ENCODE results near the gene SPIRE2. TPM values are rescaled to one million over a fixed set of nuclear protein-coding genes. Genes with fewer than 3 reads are reported as not detected.
"Not testable (repeated sequence)": the region's sequence is repeated elsewhere in the genome, so short reads cannot be mapped to it uniquely, and the experiment has no call there.

The SPIRE2 gene
- total RNA-seq, 1 experiment from 2014 or later = 2.3 TPM

DNA sequence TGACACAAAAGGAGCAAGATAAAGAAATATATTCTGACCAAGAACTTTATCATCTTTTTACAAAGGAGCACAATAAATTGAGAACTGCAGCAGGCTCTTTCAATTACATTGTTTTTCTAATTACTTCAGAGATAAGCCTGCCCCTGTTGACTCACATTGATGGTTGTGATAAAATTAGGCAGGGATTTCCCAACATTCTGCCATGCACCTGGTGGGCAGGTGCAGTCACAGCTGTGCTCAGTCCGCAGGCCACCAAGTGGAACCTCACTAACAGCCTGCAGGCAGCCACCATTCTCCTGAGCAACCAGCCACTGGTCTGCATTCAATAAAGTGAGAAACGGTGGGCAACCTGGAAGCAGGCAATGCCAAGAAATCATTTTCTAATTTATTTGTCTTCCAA lies 17.0 kb upstream of the SPIRE2 start:
- no peak for DNase-seq (ENCODE audit: low read depth)

DNA sequence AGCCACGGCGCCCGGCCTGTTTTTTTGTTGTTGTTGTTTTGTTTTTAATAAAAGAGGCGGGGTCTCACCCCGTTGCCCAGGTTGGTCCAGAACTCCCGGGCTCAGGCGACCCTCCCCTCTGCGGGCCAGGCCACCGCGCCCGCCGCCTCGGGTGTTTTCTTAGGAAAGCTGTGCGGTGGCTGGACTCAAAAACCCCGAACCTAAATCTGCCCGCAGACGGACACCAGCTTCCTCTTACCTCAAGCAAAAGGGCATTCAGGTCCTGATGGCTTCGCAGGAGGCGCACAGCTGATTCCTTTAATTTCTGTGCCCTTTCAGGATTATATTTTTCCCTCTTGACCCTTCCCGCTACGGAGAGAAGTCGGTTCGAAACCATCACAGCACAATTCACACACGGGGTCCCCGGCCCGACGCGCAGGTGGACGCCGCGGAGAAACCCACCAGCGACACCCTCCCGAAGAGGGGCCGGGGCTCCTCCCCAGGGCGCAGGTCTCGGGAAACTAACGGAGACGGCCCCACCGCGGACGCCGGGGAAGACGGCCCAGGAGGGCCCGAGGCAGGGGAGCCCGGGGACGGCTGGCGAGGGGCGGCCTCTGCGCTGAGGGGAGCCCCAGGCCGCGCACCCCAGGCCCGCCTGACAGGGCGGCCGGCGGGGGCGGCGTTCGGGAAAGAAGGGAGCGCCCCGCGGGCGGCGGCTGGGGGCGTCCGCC lies 12.5 kb upstream of the SPIRE2 start:
- DNase-seq (ENCODE audit: low read depth) = peak; percentile 31

DNA sequence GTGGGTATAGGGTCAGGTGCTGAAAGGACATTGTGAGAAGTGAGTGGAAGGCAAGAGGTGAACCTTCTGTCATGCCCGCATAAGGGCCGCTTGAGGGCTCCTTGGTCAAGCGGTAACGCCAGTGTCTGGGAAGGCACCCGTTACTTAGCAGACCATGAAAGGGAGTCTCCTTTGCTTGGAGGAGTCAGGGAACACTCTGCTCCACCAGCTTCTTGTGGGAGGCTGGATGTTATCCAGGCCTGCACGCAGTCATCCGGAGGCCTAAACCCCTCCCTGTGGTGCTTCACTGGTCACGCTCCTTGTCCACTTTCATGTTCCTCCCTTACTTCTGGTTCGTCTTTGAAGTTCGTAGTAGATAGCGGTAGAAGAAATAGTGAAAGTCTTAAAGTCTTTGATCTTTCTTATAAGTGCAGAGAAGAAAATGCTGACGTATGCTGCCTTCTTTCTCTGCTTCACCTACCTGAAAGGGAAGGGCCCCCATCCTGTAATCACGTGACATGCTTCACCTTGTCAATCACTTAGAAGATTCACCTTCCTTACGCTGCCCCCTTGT lies 9.3 kb upstream of the SPIRE2 start:
- not testable (repeated sequence) for DNase-seq (ENCODE audit: low read depth)

DNA sequence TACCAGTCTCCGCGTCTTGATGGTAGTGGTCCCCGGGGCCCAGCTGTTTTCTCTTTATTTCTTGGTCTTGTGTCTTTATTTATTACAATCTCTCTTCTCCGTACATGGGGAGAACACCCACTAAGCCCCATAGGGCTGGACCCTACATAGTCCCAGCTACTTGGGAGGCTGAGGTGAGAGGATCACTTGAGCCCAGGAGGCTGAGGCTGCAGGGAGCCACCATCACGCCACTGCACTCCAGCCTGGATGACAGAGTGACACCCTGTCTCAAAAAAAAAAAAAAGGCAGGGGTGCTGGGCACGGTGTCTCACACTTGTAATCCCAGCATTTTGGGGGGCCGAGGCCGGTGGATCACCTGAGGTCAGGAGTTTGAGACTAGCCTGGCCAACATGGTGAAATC lies 8.8 kb upstream of the SPIRE2 start:
- DNase-seq (ENCODE audit: low read depth) = not testable (repeated sequence)

DNA sequence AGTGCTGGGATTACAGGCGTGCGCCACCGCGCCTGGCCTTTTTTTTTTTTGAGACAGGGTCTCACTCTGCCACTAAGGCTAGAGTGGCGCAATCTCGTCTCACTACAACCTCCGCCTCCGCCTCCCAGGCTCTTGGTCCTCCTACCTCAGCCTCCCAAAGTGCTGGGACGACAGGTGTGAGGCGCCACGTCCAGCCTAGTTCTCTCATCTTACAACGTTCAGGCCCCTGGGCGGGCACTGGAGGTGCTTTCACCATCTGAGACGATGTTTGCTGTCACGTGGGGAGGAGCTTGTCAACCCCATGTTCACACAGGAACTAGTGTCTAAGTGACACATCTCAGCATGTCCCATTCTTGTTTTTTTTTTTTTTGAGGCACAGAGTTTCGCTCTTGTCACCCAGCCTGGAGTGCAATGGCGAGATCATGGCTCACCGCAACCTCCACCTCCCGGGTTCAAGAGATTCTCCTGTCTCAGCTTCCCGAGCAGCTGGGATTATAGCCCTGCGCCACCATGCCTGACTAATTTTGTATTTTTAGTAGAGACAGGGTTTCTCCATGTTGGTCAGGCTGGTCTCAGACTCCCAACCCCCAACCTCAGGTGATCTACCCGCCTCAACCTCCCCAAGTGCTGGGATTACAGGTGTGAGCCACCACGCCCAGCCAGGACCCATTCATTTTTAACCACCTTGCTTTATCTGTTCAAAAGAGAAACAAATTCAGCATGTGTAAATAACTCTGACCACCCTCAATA lies 6.7 kb upstream of the SPIRE2 start:
- DNase-seq (ENCODE audit: low read depth) = no peak

DNA sequence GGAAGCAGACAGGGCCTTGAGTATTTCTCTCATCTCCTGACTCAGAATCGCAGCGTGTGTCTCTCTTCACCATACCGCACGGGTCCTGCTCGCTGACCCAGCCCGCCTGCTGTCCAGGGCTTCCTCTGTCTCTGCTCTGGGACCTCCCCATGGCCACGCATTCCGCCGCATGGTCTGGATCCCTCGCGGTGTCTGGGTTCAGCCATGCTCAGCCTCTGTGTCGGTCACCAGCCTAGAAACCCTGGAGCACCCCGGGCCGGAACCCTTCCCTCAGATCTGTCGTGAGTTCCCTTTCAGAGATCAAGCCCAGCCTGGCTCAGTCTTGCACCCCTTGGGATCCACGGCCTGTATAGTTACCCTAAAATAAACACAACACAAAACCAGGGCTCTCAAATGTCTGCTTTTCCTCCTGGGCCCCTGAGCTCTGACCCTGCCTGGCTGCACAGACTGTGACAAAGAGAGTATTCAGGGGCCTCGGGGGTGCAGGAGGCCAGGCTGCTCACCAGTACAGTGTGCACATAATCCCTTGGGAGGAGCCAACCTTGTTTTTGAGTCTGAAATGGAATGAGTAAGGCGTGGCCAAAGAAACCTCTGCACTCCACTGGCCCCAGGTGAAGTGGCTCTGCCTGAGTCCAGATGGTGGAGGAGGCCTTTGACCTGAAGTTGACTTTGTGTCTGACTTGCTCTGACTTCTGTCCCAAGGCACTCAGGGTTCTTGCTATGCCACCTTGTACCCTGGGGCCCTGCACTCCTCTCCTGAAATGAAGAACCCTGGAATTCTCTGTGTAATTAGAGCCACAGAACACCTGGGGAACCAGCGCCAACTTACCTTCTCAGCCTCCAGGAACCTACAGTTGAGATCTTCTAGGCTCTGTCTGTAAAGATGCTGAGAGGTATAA lies 5.8 kb upstream of the SPIRE2 start:
- DNase-seq (ENCODE audit: low read depth) = no peak

DNA sequence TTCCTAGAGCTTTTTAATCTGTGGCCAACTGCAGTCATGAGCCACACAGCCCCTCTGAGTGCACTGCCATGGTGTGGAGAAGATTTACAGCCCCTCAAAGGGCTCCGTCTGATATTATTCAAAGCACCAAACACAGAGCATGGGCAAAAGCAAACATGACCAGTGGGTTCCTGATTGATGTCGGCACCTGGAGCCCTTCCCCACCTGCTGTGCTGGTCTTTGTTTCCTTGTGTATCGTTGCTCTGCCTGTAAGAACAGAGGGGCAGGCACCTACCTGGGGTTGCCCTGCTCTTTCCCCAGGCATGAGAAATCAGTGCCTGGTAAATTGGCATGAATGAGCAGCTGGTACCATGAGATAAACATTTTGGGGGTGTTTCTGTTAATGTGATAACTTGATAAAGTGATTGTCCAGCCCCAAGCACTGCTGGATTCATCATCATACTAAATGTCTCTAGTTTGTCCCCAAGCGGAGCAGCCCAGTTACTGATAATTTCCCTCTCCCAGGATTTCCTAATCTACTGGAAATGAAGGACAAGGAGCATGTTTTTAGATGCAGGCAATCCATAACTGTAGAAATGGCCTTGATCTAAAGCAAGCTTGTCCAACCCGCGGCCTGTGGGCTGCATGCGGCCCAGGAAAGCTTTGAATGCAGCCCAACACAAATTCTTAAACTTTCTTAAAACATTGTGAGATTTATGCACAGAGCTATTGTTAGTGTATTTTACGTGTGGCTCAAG lies 5.0 kb upstream of the SPIRE2 start:
- DNase-seq (ENCODE audit: low read depth) = no peak

DNA sequence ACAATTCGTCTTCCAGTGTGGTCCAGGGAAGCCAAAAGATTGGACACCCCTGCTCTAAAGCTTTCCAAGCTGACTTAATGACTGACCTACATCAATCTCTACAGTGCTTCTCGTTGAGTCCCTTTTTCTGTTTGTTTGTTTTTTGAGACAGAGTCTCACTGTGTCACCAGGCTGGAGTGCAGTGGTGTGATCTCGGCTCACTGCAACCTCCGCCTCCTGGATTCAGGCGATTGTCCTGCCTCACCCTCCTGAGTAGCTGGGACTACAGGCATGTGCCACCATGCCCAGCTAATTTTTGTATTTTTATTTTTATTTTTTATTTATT lies 4.5 kb upstream of the SPIRE2 start:
- not testable (repeated sequence) for DNase-seq (ENCODE audit: low read depth)

DNA sequence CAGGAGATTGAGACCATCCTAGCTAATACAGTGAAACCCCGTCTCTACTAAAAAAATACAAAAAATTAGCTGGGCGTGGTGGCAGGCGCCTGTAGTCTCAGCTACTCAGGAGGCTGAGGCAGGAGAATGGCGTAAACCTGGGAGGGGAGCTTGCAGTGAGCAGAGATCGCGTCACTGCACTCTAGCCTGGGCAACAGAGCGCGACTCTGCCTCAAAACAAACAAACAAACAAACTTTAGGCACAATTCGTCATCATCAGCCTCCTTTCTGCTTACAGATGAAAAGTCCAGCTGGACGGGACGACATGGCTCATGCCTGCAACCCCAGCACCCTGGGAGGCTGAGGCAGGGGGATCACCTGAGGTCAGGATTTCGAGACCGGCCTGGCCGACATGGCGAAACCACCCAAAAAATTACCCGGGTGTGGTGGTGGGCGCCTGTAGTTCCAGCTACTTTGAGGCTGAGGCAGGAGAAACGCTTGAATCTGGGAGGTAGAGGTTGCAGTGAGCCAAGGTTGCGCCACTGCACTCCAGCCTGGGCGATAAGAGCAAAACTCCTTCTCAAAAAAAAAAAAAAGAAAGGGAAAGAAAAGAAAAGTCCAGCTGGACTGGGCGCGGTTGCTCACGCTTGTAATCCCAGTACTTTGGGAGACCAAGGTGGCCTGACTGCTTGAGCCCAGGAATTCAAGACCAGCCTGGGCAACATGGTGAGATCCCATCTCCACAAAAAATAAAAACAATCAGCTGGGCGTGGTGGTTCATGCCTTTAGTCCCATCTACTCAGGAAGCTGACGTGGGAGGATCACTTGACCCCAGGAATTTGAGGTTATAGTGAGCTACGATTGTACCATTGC lies 1.5 kb upstream of the SPIRE2 start:
- peak; percentile 29 for DNase-seq (ENCODE audit: low read depth)

DNA sequence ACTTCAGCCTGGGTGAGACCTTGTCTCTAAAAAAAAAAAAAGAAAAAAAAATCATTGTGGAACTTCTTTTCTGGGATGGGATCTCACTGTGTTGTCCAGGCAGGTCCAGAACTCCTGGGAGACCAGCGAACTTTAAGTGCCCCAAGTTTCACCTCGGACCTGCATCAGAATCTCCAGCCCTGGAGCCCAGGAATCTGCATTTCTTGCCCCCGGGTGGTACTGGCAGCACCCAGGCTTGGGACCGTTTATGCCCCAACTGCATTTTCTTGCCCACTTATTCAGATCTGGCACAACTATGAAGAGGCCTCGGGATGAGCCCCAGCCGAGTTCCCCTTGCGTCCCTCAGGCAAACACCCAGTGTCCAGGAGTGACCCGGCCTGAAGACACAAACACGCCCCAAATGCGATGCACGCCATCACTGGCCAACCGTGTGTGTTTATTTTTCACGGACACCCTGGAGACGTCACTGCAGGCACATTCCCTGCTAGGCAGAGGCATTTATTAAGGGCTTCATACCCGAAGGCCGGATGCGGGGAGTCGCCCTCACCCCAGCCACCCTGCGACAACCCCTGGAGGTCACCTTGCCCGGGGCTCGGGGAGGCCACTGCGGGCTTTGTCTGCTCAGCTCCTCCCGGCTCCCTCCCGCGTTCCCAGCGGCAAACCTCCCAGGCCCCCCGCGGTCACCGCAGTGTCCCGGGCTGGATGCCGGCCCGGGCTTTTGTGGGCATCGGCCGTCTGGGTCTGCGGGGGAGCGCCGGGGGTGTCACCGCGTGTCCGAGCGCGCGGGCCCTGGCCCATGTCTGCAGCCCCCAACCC lies 684 bp upstream of the SPIRE2 start:
- DNase-seq (ENCODE audit: low read depth) = peak; percentile 91

DNA sequence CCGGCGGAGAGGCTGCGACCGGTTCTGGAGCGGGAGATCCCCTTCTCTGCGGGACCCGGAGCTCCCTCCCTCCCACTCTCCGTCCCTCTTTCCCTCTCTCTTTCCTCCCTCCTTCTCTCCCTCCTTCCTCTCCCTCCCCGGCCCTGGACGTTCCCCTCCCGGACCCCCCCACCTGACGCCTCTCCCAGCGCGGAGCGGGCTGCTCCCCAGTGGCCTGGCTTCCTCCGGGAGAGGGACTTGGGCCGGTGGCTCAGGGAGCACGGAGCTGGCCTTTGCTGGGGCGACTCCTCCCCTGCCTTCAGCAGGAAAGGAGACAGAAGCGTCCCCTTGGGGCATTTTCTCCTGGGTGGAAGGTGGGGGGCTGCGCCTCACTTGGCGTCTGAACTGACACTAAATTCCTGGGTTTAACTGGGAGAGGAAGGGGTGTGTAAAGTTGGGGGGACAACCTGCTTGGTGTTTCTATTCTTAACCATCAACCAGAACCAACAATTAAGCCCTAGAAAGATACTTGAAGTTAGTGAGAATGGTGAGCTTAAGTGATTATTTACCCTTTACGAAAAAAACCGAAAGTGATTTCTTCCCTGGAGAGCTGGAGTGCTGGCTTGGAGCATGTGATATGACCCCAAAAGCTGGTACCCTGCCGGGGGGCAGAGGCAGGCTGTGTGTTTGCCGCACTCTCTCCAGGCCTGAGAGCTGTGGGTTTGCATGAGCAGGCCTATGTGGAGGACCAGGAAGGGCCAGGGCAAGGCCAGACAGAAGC lies 775 bp downstream of the SPIRE2 start:
- peak; percentile 24 for DNase-seq (ENCODE audit: low read depth)

DNA sequence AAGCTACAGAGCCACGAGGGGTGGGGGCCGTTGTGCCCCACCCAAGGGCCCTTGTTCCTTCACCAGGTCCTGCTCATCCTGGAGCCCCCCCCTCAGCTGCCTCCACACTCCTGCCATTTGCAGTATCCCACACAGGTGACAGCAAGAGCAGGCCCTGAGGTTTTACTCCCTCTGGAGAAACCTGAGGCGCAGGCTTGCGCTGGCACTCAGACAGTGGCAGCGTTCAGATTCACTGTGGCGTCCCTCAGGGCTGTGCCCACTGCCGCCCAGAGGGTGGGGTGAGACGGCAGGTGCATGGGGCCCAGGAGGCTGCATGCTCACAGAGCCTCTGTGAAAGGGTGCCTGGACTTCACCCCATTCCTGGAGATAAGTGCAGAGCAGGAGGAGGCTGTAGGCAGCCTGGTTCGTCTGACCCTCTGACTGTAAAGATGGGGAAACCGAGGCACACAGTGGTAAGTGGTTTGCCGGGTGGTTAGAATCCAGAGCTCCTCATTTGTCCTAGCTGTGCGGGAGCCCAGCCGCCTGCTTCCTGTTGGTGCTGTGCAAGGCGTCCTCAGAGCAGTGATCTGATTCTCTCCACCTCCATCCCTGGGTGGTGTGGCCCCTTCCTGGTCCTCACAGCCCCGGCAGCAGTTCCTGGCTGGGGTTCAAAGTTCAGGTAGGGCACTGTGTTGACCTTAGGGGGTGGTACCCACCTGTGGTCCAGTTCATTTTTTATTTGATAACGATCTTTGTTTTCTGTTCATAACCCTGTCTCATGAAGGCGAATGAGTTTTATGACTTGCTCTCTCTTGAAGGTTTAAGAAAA lies 1.6 kb downstream of the SPIRE2 start:
- no peak for DNase-seq (ENCODE audit: low read depth)

DNA sequence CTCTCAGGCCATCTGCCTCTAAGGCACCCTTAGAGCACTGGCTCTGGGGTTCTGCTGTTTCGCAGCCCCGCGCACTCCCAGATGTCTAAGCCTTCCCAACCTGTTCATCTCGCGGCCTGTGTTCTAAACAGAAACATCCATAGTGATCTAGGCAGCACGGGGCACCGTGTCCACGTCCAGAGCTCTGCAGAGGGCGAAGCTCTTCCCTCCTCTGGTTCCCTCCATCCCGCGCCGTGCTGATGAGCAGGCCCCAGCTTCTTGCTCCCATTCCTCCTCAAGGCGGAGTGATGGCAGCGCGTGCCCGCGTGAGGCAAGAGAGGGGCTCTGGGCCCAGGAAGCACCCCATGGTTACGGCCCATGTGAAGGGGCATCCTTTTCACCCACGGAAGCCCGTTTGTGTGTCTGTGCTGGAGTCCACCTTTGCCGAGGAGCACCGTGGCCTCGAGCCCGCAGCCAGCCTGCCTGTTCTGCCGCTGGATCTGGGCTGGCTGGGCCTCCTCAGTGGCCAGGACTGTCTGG lies 3.6 kb downstream of the SPIRE2 start:
- no peak for DNase-seq (ENCODE audit: low read depth)

DNA sequence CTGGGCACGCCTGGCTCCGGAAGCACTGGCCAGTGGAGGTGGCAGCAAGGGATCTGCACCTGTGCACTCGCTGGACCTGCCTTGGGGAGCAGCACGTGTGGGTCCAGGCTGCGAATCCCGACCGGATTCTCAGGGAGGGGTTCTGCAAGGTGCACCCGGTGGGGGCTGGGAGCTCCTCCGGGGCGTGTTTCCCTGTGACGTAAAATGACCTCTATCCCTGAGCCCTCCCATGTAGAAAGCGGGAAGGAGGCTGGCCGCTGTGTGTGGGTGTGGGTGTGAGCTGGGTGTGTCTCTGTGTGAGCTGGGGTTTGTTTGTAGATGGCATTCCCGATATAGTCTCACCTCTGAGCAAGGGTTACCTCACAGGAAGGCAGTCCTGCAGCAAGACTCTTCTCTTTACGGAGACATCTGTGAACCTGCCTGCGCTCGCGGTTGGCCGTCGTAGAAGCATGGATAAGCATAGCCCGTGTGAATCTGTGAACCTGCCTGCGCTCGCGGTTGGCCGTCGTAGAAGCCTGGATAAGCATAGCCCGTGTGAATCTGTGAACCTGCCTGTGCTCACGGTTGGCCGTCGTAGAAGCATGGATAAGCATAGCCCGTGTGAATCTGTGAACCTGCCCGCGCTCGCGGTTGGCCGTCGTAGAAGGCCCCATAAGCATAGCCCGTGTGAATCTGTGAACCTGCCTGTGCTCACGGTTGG lies 5.5 kb downstream of the SPIRE2 start:
- DNase-seq (ENCODE audit: low read depth) = not testable (repeated sequence)

DNA sequence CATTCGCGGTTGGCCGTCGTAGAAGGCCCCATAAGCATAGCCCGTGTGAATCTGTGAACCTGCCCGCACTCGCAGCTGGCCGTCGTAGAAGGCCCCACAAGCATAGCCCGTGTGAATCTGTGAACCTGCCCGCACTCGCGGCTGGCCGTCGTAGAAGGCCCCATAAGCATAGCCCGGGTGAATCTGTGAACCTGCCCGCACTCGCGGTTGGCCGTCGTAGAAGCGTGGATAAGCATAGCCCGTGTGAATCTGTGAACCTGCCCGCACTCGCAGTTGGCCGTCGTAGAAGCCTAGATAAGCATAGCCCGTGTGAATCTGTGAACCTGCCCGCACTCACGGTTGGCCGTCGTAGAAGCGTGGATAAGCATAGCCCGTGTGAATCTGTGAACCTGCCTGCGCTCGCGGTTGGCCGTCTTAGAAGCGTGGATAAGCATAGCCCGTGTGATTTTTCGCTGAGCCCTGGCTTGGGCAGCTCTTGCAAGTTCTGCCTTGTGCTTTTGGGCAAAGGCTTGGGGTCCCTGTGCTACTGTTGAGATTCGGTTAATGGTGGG lies 6.6 kb downstream of the SPIRE2 start:
- not testable (repeated sequence) for DNase-seq (ENCODE audit: low read depth)

DNA sequence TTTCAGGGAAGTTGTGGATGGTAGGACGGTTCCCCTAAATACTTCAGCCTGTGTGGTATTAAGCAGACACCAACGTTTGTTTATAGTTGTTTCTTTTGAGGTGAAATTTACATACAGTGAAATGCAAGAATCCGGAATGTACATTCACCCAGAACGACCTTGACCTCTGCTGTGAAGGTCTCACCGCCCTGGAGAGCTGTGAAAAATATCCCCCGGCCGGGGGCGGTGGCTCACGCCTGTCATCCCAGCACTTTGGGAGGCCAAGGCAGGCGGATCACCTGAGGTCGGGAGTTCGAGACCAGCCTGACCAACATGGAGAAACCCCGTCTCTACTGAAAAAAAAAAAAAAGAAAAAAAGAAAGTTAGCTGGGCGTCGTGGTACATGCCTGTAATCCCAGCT lies 8.2 kb downstream of the SPIRE2 start:
- not testable (repeated sequence) for DNase-seq (ENCODE audit: low read depth)

DNA sequence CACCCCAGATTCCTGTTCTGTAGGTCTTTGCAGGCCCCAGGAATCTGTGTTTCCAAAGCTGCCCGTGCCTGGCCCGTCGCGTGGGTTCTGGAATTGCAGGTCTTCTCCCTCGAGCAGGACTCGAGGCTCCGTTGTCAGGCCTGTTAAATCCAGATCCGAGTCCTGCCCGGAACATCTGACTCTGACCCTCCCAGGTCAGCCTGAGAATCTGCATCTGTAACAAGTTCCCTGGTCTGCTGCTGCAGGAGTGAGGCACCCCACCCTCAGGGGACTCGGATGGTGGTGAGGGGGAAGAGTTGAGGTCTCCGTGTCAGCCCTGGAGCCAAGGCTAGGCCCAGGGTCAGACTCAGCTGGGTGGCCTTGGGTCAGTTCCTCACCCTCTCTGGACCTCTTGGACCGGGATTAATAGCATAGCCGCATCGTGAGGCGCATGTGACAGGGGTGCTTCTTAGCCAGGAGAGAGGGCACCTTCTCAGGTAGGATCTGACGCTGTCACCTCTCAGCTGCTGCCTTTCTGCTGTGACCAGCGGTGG lies 8.8 kb downstream of the SPIRE2 start:
- DNase-seq (ENCODE audit: low read depth) = no peak
